H1 (cell line): Measurements from ENCODE around the gene TOMM22. TPM values are rescaled to one million over a fixed set of nuclear protein-coding genes. Genes with fewer than 3 reads are reported as not detected.

Source experiments
- CTCF ChIA-PET: fragments of 300-600 bp; sonication (Branson Sonifier 250); formaldehyde crosslinking; loops from one replicate; lab custom pipeline; 2021; ENCODE audit not compliant: partially characterized antibody; lab: Charles Lee
- POLR2A ChIA-PET: fragments of 300-600 bp; sonication (Branson Sonifier 250); formaldehyde crosslinking; loops from one replicate; lab custom pipeline; 2021; ENCODE audit warnings: inconsistent platforms; ENCODE audit not compliant: partially characterized antibody; lab: Charles Lee
- DNase-seq, 2 experiments: peaks; one replicate each; pipeline versions ENCODE4 v3.0.0 to v3.0.0-alpha.2; 2010 to 2022; ENCODE audit warnings: low spot score in 2 of 2, low read depth in 1 of 2, mixed read lengths in 1 of 2
- FAIRE-seq: peaks from 2 replicates; lab custom pipeline; 2011; peaks lifted over from hg19 to GRCh38; lab: Jason Lieb, UNC
- H2AFZ ChIP-seq: 2 replicates; pipeline ENCODE4 v1.8.1; 2012; ENCODE audit warnings: low read length, inconsistent platforms
- H2AK5ac ChIP-seq: 2 replicates; pipeline ENCODE4 v1.6.1; 2013; ENCODE audit warnings: low read depth, low read length
- H2BK120ac ChIP-seq: replicated peaks from 2 replicates; pipeline ENCODE3; 2013; ENCODE audit warnings: low read depth, low read length, inconsistent platforms
- H2BK12ac ChIP-seq: 2 replicates; pipeline ENCODE4 v1.6.1; 2013; ENCODE audit warnings: low read depth, low read length
- H2BK15ac ChIP-seq: 2 replicates; pipeline ENCODE4 v1.6.1; 2013; ENCODE audit warnings: low read length
- H2BK20ac ChIP-seq: 2 replicates; pipeline ENCODE4 v1.6.1; 2013; ENCODE audit warnings: low read length
- H2BK5ac ChIP-seq: 2 replicates; pipeline ENCODE4 v1.6.1; 2013; ENCODE audit warnings: low read depth, low read length
- H3K14ac ChIP-seq: 2 replicates; pipeline ENCODE4 v1.6.1; 2013; ENCODE audit warnings: inconsistent platforms; ENCODE audit not compliant: insufficient read length
- H3K18ac ChIP-seq: 2 replicates; pipeline ENCODE4 v1.6.1; 2013; ENCODE audit warnings: low read length; ENCODE audit errors: extremely low read depth
- H3K23ac ChIP-seq: 2 replicates; pipeline ENCODE4 v1.6.1; 2013; ENCODE audit warnings: inconsistent platforms; ENCODE audit not compliant: insufficient read length
- H3K23me2 ChIP-seq: 2 replicates; pipeline ENCODE4 v1.6.1; 2013; ENCODE audit warnings: low read depth, low read length
- H3K27ac ChIP-seq: 2 replicates; pipeline ENCODE4 v1.6.1; 2011; ENCODE audit warnings: low read depth, low read length, inconsistent platforms
- H3K27me3 ChIP-seq, 4 experiments: replicated peaks in 1 of 4; 1 replicate in 1 of 4; 2 replicates in 3 of 4; pipeline versions ENCODE4 v1.6.1 to v1.8.1; 2011 to 2013; ENCODE audit warnings: low read length in 3 of 4, mild to moderate bottlenecking in 3 of 4, inconsistent platforms in 2 of 4, mixed read lengths in 2 of 4, moderate library complexity in 1 of 4; ENCODE audit not compliant: control insufficient read depth in 3 of 4, insufficient read depth in 3 of 4; ENCODE audit errors: extremely low read depth in 1 of 4
- H3K36me3 ChIP-seq, 4 experiments: 2 replicates each; pipeline versions ENCODE4 v1.6.1 to v1.8.1; 2011 to 2013; ENCODE audit warnings: mild to moderate bottlenecking in 4 of 4, low read length in 3 of 4, moderate library complexity in 2 of 4, control low read depth in 1 of 4, inconsistent platforms in 1 of 4; ENCODE audit not compliant: insufficient read depth in 4 of 4, control insufficient read depth in 2 of 4
- H3K4ac ChIP-seq: replicated peaks from 2 replicates; pipeline ENCODE3; 2013; ENCODE audit warnings: low read length, low read depth, mixed read lengths, inconsistent platforms; ENCODE audit not compliant: insufficient read length
- H3K4me1 ChIP-seq, 4 experiments: replicated peaks in 1 of 4; 1 replicate in 1 of 4; 2 replicates in 3 of 4; pipeline versions ENCODE4 v1.6.1 to v1.8.1; 2011 to 2013; ENCODE audit warnings: low read length in 3 of 4, inconsistent platforms in 2 of 4, mixed read lengths in 1 of 4; ENCODE audit not compliant: insufficient read depth in 4 of 4, control insufficient read depth in 3 of 4
- H3K4me2 ChIP-seq, 2 experiments: 2 replicates each; pipeline versions ENCODE4 v1.6.1 to v1.8.1; 2011 to 2013; ENCODE audit warnings: low read depth in 2 of 2, low read length in 2 of 2, control low read depth in 1 of 2, inconsistent platforms in 1 of 2, mild to moderate bottlenecking in 1 of 2; ENCODE audit not compliant: insufficient read depth in 1 of 2
- H3K4me3 ChIP-seq, 4 experiments: fragments of 200-600, 300-600 bp in 1 of 4; sonication (generic), shearing (Covaris generic), sonication (Bioruptor Twin) in 1 of 4; 2 replicates each; pipeline versions ENCODE4 v1.5.1 to v1.8.1; 2011 to 2016; ENCODE audit warnings: low read length in 4 of 4, low read depth in 3 of 4, control low read depth in 2 of 4, inconsistent platforms in 2 of 4, mild to moderate bottlenecking in 2 of 4, mixed read lengths in 1 of 4, moderate library complexity in 1 of 4; ENCODE audit not compliant: insufficient read depth in 2 of 4; ENCODE audit errors: extremely low read depth in 1 of 4
- H3K56ac ChIP-seq: replicated peaks from 2 replicates; pipeline ENCODE3; 2013; ENCODE audit warnings: low read depth, mild to moderate bottlenecking, mixed read lengths, low read length, inconsistent platforms; ENCODE audit not compliant: insufficient read length
- H3K79me1 ChIP-seq: 2 replicates; pipeline ENCODE4 v1.6.1; 2013; ENCODE audit warnings: low read depth, low read length, control low read depth
- H3K79me2 ChIP-seq, 2 experiments: 2 replicates each; pipeline versions ENCODE4 v1.6.1 to v1.8.1; 2012 to 2013; ENCODE audit warnings: low read length in 2 of 2, mild to moderate bottlenecking in 2 of 2, inconsistent platforms in 1 of 2; ENCODE audit not compliant: insufficient read depth in 2 of 2, control insufficient read depth in 1 of 2
- H3K9ac ChIP-seq, 4 experiments: replicated peaks in 1 of 4; 1 replicate in 1 of 4; 2 replicates in 3 of 4; pipeline versions ENCODE4 v1.6.1 to v1.8.1; 2011 to 2013; ENCODE audit warnings: low read depth in 3 of 4, low read length in 3 of 4, control low read depth in 2 of 4, mild to moderate bottlenecking in 2 of 4, moderate library complexity in 2 of 4, inconsistent platforms in 1 of 4; ENCODE audit errors: extremely low read depth in 1 of 4
- H3K9me3 ChIP-seq, 2 experiments: 2 replicates each; pipeline versions ENCODE4 v1.6.1 to v1.8.1; 2012 to 2013; ENCODE audit warnings: mild to moderate bottlenecking in 2 of 2, moderate library complexity in 2 of 2, control low read depth in 1 of 2, inconsistent platforms in 1 of 2, low read depth in 1 of 2, low read length in 1 of 2, mixed read lengths in 1 of 2; ENCODE audit not compliant: insufficient read depth in 2 of 2
- H4K20me1 ChIP-seq, 2 experiments: replicated peaks in 1 of 2; 2 replicates each; pipeline versions ENCODE3 to v1.8.1; 2011 to 2013; ENCODE audit warnings: inconsistent platforms in 2 of 2, low read length in 2 of 2, mild to moderate bottlenecking in 1 of 2; ENCODE audit not compliant: insufficient read depth in 2 of 2, control insufficient read depth in 1 of 2
- H4K5ac ChIP-seq: 2 replicates; pipeline ENCODE4 v1.6.1; 2013; ENCODE audit warnings: low read length, low read depth, mixed read lengths, inconsistent platforms; ENCODE audit not compliant: insufficient read length
- H4K8ac ChIP-seq: 2 replicates; pipeline ENCODE4 v1.8.0; 2013; ENCODE audit warnings: mild to moderate bottlenecking, moderate library complexity, low read length, inconsistent platforms; ENCODE audit not compliant: insufficient read depth; ENCODE audit errors: extremely low read depth
- H4K91ac ChIP-seq: replicated peaks from 2 replicates; pipeline ENCODE3; 2013; ENCODE audit warnings: low read length, mixed read lengths, inconsistent platforms; ENCODE audit not compliant: insufficient read length
- ATF3 ChIP-seq: IDR thresholded peaks from 2 replicates; pipeline ENCODE4 v1.6.1; 2011; ENCODE audit warnings: low read depth, mild to moderate bottlenecking, low read length; ENCODE audit not compliant: insufficient read depth
- BRCA1 ChIP-seq: IDR thresholded peaks from 2 replicates; pipeline ENCODE4 v1.6.1; 2012; ENCODE audit warnings: low read depth, low read length, improper control_type of control experiment
- E2F6 ChIP-seq: IDR thresholded peaks from 2 replicates; pipeline ENCODE4 v1.6.1; 2012; ENCODE audit warnings: inconsistent platforms
- EZH2 ChIP-seq: fragments of 200-600 bp; sonication (generic); IDR thresholded peaks from 2 replicates; pipeline ENCODE4 v1.7.1; 2012; ENCODE audit warnings: low read depth, mild to moderate bottlenecking, moderate library complexity, low read length, inconsistent platforms; ENCODE audit not compliant: severe bottlenecking
- KDM5A ChIP-seq: fragments of 200-600 bp; IDR thresholded peaks from 2 replicates; pipeline ENCODE4 v1.7.1; 2012; ENCODE audit warnings: mild to moderate bottlenecking, low read length, inconsistent platforms, mixed read lengths
- RBBP5 ChIP-seq: IDR thresholded peaks from 2 replicates; pipeline ENCODE4 v1.7.1; 2012; ENCODE audit warnings: low read depth, mild to moderate bottlenecking, inconsistent platforms, low read length, moderate library complexity, borderline replicate concordance
- SRF ChIP-seq: IDR thresholded peaks from 2 replicates; pipeline ENCODE4 v1.6.1; 2011; ENCODE audit warnings: mild to moderate bottlenecking, low read depth, low read length, moderate library complexity
- TAF7 ChIP-seq: optimal IDR thresholded peaks from 2 replicates; pipeline ENCODE3; 2011; ENCODE audit warnings: low read depth, mild to moderate bottlenecking, inconsistent platforms, low read length, moderate library complexity, borderline replicate concordance
- TBP ChIP-seq: IDR thresholded peaks from 2 replicates; pipeline ENCODE4 v1.6.1; 2011; ENCODE audit warnings: low read depth, low read length, improper control_type of control experiment
- WGBS, 2 experiments: shearing (Covaris generic) in 1 of 2; methylation state at CpG; one replicate each; pipeline versions ENCODE4 v1.1.6 to v1.1.7; 2013 to 2015; ENCODE audit warnings: low lambda C conversion rate in 2 of 2, mixed read lengths in 2 of 2, inconsistent platforms in 1 of 2, low coverage in 1 of 2, missing lambda C conversion rate in 1 of 2; ENCODE audit not compliant: insufficient replicate concordance in 2 of 2, insufficient coverage in 1 of 2, insufficient read length in 1 of 2; ENCODE audit errors: extremely low coverage in 1 of 2, missing lambda C conversion rate in 1 of 2; 5-methylcytosine and 5-hydroxymethylcytosine counted together
- polyA plus RNA-seq, 7 experiments: library from polyadenylated mRNA; depleted of rRNA in 3 of 7; stranded (reverse) in 5 of 7; unstranded in 2 of 7; fragments of >200 nt in 5 of 7; fragments of 200-250 nt in 2 of 7; gene quantifications; 1 replicate in 5 of 7; 2 replicates in 1 of 7; 4 replicates in 1 of 7; pipeline versions ENCODE4 v1.2.1 to v1.2.3, GENCODE V29; 2011 to 2013; ENCODE audit warnings: missing spikeins in 2 of 7, mixed read lengths in 2 of 7
- total RNA-seq: library from RNA; stranded (reverse); fragmentation: NEBNext Ultra II Directional; extraction: Animal tissue kit (Norgen Biotek cat#: 25700); gene quantifications from 2 replicates; pipeline ENCODE4 v1.2.1, GENCODE V29; 2021
- TF ChIP-seq, protein P1 (sequence below): IDR thresholded peaks from 2 replicates; pipeline ENCODE4 v1.6.1; 2012; ENCODE audit warnings: inconsistent platforms

The TOMM22 gene
- total and polyA plus RNA-seq, 2 of the 8 experiments (the other 6 are each of a cell fraction or from before 2014, with no cell fraction given) = 84.0 to 125 TPM

DNA sequence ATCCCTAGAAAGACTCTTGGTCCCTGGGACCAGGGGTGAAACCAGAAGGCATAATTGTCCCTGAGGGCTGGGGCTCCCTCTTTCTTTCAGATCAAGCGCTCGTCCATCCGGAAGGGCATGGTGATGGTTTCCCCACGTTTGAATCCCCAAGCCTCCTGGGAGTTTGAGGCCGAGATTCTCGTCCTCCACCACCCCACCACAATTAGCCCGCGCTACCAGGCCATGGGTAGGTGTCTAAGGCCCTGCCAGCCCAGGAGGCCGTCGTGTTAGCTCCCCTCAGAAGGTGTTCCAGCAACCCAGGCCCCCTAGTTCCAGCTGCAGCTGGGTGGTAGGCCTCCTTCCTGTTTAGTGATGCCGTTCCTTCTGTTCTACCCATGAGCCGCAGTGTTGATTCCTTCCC is 45.4 kb downstream of the TOMM22 start:
- H2BK5ac ChIP-seq = no peak overlapping the region
- H3K9me3 ChIP-seq = no peaks in the 10 kb centered on the region
- FAIRE-seq = no peak
- no peak overlapping the region for H2AFZ ChIP-seq
- no peak overlapping the region for H3K14ac ChIP-seq
- H3K4me3 ChIP-seq = no peak overlapping the region
- H3K79me2 ChIP-seq = no peaks in the 10 kb centered on the region
- no peak overlapping the region for H3K4me2 ChIP-seq
- H3K4me1 ChIP-seq = no peaks in the 10 kb centered on the region
- no peak overlapping the region for H3K9ac ChIP-seq
- H2AK5ac ChIP-seq = no peak overlapping the region
- H2BK20ac ChIP-seq = no peak overlapping the region
- H3K27me3 ChIP-seq = no peaks in the 10 kb centered on the region
- no peak overlapping the region for H2BK120ac ChIP-seq
- ChIA-PET CTCF (interaction anchor here (2.6 to 10.8 kb wide), 3 partner anchors 8 to 25 kb away, joined by 8 to 116 read pairs (median 35); no protein-coding TSS in a partner anchor), POLR2A (interaction anchor here (1.3 kb wide), 1 partner anchor 10 kb away, joined by 3 read pairs; no protein-coding TSS in a partner anchor)
- H3K79me1 ChIP-seq = no peaks in the 10 kb centered on the region
- no peak overlapping the region for H3K23ac ChIP-seq
- no peak overlapping the region for H4K8ac ChIP-seq
- no peak overlapping the region for H3K27ac ChIP-seq
- TF ChIP-seq, protein P1, sequence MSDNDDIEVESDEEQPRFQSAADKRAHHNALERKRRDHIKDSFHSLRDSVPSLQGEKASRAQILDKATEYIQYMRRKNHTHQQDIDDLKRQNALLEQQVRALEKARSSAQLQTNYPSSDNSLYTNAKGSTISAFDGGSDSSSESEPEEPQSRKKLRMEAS = no peak
- TF ChIP-seq TBP (no peak), KDM5A (no peak), BRCA1 (no peak), E2F6 (no peak), ATF3 (no peak), TAF7 (no peak), SRF (no peak), RBBP5 (no peak), EZH2 (no peak)
- H3K4ac ChIP-seq = no peak overlapping the region
- 94% methylated on average over 12 of the region's 12 CpGs; no CpG with 5 or more reads in 1 of the 2 experiments for WGBS, 2 experiments
- H4K5ac ChIP-seq = no peak overlapping the region
- peaks cover 10 to 19% of the 10 kb centered on the region in 2 experiments for H4K20me1 ChIP-seq
- no peak overlapping the region for H2BK15ac ChIP-seq
- no peaks in the 10 kb centered on the region for H3K23me2 ChIP-seq
- no peak overlapping the region for H2BK12ac ChIP-seq
- no peak overlapping the region for H3K18ac ChIP-seq
- no peak for DNase-seq
- H3K56ac ChIP-seq = no peak overlapping the region
- H3K36me3 ChIP-seq = peaks cover 28 to 92% (median 81%) of the 10 kb centered on the region in 4 experiments
- no peak overlapping the region for H4K91ac ChIP-seq
